Hepatocyte (in vitro differentiated cells): ENCODE measurements around the gene ATP8A2. TPM values are rescaled to one million over a fixed set of nuclear protein-coding genes. Genes with fewer than 3 reads are reported as not detected.

ENCODE experiments used
- DNase-seq: peaks from one replicate; pipeline ENCODE4 v3.0.0-alpha.2; 2016; ENCODE audit warnings: low spot score
- H2AFZ ChIP-seq: fragments of 200-600 bp; sonication (generic); 2 replicates; pipeline ENCODE4 v1.6.0; 2016; ENCODE audit warnings: antibody characterized with exemption, mild to moderate bottlenecking
- H3K27ac ChIP-seq: fragments of 200-600 bp; sonication (generic); 2 replicates; pipeline ENCODE4 v1.5.1; 2016; ENCODE audit warnings: mild to moderate bottlenecking
- H3K27me3 ChIP-seq: fragments of 200-600 bp; sonication (generic); 2 replicates; pipeline ENCODE4 v1.6.1; 2016
- H3K36me3 ChIP-seq: fragments of 200-600 bp; sonication (generic); replicated peaks from 2 replicates; pipeline ENCODE4 v1.5.1; 2016; ENCODE audit warnings: low read depth; ENCODE audit not compliant: insufficient read depth
- H3K4me1 ChIP-seq: fragments of 200-600 bp; sonication (generic); 2 replicates; pipeline ENCODE4 v1.5.1; 2016; ENCODE audit warnings: mild to moderate bottlenecking, moderate library complexity; ENCODE audit not compliant: insufficient read depth
- H3K4me2 ChIP-seq: fragments of 200-600 bp; sonication (generic); 2 replicates; pipeline ENCODE4 v1.6.0; 2016
- H3K4me3 ChIP-seq: fragments of 200-600 bp; sonication (generic); 2 replicates; pipeline ENCODE4 v1.5.1; 2016; ENCODE audit warnings: mild to moderate bottlenecking
- H3K79me2 ChIP-seq: fragments of 200-600 bp; sonication (generic); 2 replicates; pipeline ENCODE4 v1.6.0; 2017; ENCODE audit warnings: mild to moderate bottlenecking
- H3K9me2 ChIP-seq: fragments of 200-600 bp; sonication (generic); replicated peaks from 2 replicates; pipeline ENCODE4 v1.6.0; 2017; ENCODE audit warnings: mild to moderate bottlenecking; ENCODE audit not compliant: insufficient read depth
- H3K9me3 ChIP-seq: fragments of 200-600 bp; sonication (generic); 2 replicates; pipeline ENCODE4 v1.5.1; 2016; ENCODE audit warnings: low read depth, mild to moderate bottlenecking
- H4K20me1 ChIP-seq: fragments of 200-600 bp; sonication (generic); 2 replicates; pipeline ENCODE4 v1.6.0; 2016; ENCODE audit warnings: mild to moderate bottlenecking; ENCODE audit not compliant: insufficient read depth, poor library complexity, severe bottlenecking
- CTCF ChIP-seq: fragments of 200-600 bp; sonication (generic); IDR thresholded peaks from 2 replicates; pipeline ENCODE4 v1.5.1; 2016; ENCODE audit warnings: antibody characterized with exemption, mild to moderate bottlenecking; ENCODE audit not compliant: poor library complexity
- EZH2 ChIP-seq: fragments of 200-600 bp; sonication (generic); IDR thresholded peaks from 2 replicates; pipeline ENCODE4 v1.6.1; 2016; ENCODE audit warnings: antibody characterized with exemption, mild to moderate bottlenecking, borderline replicate concordance
- EZH2phosphoT487 ChIP-seq: fragments of 200-600 bp; sonication (generic); IDR thresholded peaks from one replicate; pipeline ENCODE4 v1.6.1; 2018; ENCODE audit warnings: antibody characterized with exemption, mild to moderate bottlenecking, low read depth, moderate library complexity; ENCODE audit not compliant: unreplicated experiment, severe bottlenecking
- WGBS: methylation state at CpG from one replicate; pipeline ENCODE4 v1.1.6; 2016; ENCODE audit warnings: low lambda C conversion rate; ENCODE audit errors: missing lambda C conversion rate; 5-methylcytosine and 5-hydroxymethylcytosine counted together
- polyA plus RNA-seq: library from polyadenylated mRNA; unstranded; fragments of >200 nt; fragmentation: Nextera tagmentation; extraction: Ambion mirVana; gene quantifications from 2 replicates; pipeline ENCODE4 v1.2.1, GENCODE V29; 2016
- total RNA-seq: library from RNA; depleted of rRNA; stranded (reverse); fragments of >200 nt; gene quantifications from 2 replicates; pipeline ENCODE4 v1.2.3, GENCODE V29; 2014

Gene ATP8A2
- total and polyA plus RNA-seq, 2 experiments from 2014 or later = 2.1 to 3.1 TPM

- TF ChIP-seq CTCF = no peak
- TF ChIP-seq EZH2phosphoT487 = peak; percentile 89
- no peak for TF ChIP-seq EZH2
- H3K36me3 ChIP-seq = no peaks in the 10 kb centered on the region
- no peak overlapping the region for H3K27ac ChIP-seq
- no peaks in the 10 kb centered on the region for H3K79me2 ChIP-seq
- no peak overlapping the region for H2AFZ ChIP-seq
- no peak overlapping the region for H3K4me2 ChIP-seq
- no peaks in the 10 kb centered on the region for H3K9me3 ChIP-seq
- H3K4me1 ChIP-seq = peaks cover 13% of the 10 kb centered on the region
- WGBS = 21% methylated on average over 4 of the region's 4 CpGs
- H3K27me3 ChIP-seq = peaks cover 4% of the 10 kb centered on the region
- no peak for DNase-seq
- H4K20me1 ChIP-seq = no peaks in the 10 kb centered on the region
- no peaks in the 10 kb centered on the region for H3K9me2 ChIP-seq
- no peak overlapping the region for H3K4me3 ChIP-seq
Observed at GRCh38 chr13:25967144-25967543, 595.4 kb downstream of the ATP8A2 start.

GRCh38 chr13:25971047-25971446 lies 599.3 kb downstream of the ATP8A2 start:
- 64% methylated on average over 3 of the region's 3 CpGs for WGBS
- Histone ChIP-seq H3K36me3 (no peaks in the 10 kb centered on the region), H2AFZ (no peak overlapping the region), H3K4me2 (no peak overlapping the region), H3K4me1 (peaks cover 13% of the 10 kb centered on the region), H3K9me3 (no peaks in the 10 kb centered on the region), H4K20me1 (no peaks in the 10 kb centered on the region), H3K79me2 (no peaks in the 10 kb centered on the region), H3K4me3 (no peak overlapping the region), H3K27me3 (peaks cover 4% of the 10 kb centered on the region), H3K9me2 (no peaks in the 10 kb centered on the region), H3K27ac (no peak overlapping the region)
- TF ChIP-seq CTCF = no peak
- no peak for TF ChIP-seq EZH2
- TF ChIP-seq EZH2phosphoT487 = no peak
- no peak for DNase-seq

GRCh38 chr13:25971459-25972145 lies 599.8 kb downstream of the ATP8A2 start:
- no peak overlapping the region for H3K27ac ChIP-seq
- no peaks in the 10 kb centered on the region for H3K9me2 ChIP-seq
- peaks cover 7% of the 10 kb centered on the region for H3K27me3 ChIP-seq
- WGBS = 65% methylated on average over 5 of the region's 5 CpGs
- H3K79me2 ChIP-seq = no peaks in the 10 kb centered on the region
- TF ChIP-seq EZH2phosphoT487 (no peak), CTCF (no peak), EZH2 (no peak)
- no peak overlapping the region for H3K4me2 ChIP-seq
- H3K4me3 ChIP-seq = no peak overlapping the region
- no peak overlapping the region for H2AFZ ChIP-seq
- peak; percentile 30 for DNase-seq
- peaks cover 12% of the 10 kb centered on the region for H3K4me1 ChIP-seq
- H3K9me3 ChIP-seq = no peaks in the 10 kb centered on the region
- no peaks in the 10 kb centered on the region for H3K36me3 ChIP-seq
- H4K20me1 ChIP-seq = no peaks in the 10 kb centered on the region
